GM21717 (cell line): ENCODE data around the gene ZNF652.
A peak's percentile ranks its signal among the peaks of the same experiment; 100 is the strongest.
"Not testable (repeated sequence)": the region's sequence is repeated elsewhere in the genome, so short reads cannot be mapped to it uniquely, and the experiment has no call there.

ENCODE experiments used
- ATAC-seq: cut with Tn5 transposase; IDR thresholded peaks from one replicate; pipeline ENCODE4 v1.9.1; 2021; ENCODE audit warnings: mild to moderate bottlenecking, moderate library complexity; ENCODE audit not compliant: unreplicated experiment

The ZNF652 gene

DNA sequence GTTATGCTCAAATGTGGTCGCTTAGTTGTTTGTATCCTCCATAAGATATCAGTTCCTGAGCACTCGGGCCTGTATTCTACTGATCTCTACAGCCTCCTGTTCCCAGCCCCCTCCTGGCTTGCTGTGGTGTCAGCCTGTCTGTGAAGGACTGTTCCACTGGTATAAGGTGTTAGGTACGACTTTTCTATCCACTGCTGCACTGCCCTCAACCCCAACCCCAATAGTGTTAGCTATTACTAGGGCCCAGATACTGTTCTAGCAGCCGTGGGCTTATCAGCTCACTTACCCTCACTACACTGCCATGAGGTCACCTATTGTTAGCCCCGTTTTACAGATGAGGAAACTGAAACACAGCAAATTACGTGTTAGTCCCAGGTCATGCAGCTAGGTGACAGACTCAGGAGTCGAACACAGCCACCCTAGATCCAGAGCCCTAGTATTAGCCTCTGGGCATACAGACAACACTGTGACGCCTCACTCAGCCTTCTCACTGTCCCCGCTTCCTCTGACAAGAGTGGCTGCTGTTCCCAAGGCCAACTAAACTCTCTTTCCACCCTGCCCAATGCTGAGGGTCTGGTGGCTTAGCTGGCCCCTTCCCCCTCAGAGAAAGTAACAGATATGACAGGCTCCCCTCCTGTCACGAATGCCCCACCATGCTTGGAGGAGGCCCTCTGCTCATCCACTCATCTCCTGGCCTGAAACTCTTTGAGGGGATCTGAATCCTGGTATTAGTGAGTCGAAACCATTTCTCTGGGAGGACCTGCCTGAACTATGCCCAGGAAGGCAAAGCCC, 25.6 kb upstream of the ZNF652 start:
- no peak for ATAC-seq

DNA sequence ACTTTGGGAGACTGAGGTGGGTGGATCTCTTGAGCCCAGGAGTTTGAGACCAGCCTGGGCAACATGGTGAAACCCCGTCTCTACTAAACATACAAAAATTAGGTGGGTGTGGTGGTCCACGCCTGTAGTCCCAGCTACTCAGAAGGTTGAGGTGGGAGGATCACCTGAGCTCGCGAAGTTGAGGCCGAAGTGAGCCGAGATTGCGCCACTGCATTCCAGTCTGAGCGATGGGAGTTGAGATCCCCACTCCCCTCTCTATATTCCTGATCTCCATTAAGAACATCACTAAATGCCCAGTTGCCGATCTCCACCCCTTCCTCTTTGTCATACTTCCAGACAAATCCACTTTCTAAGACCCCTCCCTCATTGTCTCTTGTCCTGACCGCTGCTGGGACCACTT, 24.3 kb upstream of the ZNF652 start:
- no peak for ATAC-seq

DNA sequence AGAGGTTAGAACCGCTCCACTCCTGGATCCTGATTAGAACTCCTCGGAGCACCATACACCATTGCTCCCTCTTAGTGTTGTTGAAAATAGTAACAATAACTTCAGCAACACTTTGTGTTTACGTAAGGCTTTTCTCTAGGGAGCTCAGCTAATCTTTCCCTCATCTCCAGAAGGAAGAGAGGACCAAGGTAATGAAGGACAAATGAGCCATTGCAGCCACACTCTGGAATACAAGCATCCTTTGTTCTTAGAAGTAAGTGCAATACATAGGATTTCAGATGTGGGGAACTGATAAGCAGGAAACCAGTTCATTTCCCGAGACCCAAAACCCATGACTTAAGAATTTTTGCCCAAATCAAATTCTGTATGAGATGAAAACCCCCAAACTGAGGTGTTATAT, 22.9 kb upstream of the ZNF652 start:
- no peak for ATAC-seq

DNA sequence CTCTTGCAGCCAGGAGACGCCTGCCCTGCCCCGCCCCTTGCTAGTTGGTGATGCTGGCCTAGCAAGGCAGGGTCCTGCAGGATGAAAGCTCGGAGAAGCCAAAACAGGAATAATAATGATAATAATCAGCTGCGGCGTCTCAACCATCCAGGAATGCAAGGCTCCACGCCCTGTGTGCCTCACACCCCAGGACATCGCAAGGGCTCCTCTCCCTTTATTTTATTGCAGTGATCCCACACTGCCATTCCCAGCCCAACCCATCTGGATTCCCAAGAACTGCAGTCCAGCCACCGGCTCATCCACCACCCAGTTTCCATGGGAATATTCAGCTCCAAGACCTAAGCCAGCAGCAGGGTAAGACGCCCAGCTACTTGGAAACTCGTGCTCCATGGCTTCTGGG, 21.0 kb upstream of the ZNF652 start:
- ATAC-seq: no peak

DNA sequence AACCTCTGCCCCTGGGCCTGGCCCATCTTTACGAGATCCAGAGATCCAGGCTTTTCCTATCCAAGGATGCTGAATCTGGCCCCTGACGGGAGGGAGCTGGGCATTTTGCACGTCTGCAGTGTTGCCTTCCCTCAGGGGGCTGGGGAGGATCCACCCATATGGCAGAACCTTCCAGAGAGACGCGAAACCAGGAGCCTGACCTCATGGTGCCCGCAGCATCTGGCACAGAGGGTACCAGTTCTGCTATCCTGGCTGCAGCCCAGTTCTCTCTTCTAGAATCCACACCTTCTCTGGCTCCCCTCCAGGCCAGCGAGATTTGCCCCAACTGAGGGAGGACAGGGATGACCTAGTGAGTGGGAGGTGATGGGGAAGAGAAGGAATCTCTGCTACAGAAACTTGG, 20.5 kb upstream of the ZNF652 start:
- ATAC-seq: no peak

DNA sequence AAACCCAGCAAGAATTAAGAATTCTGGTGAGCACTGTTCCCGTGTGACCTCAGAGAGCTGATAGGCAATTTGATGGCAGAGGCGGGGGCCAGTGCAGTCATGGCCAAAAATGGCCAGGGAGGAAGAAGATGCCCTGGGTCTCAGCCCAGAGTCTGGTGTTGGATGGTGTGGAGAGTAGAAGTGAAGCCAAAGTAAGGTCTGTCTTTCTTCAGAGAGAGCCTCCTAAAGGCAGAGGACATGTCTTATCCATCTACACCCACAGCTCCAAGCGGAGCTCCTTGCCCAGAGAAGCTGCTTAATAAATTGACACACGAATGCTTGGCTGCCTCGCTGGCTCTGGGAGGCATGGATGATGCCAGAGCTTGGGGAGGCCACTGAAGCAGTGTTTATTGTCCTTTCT, 19.7 kb upstream of the ZNF652 start:
- no peak for ATAC-seq

DNA sequence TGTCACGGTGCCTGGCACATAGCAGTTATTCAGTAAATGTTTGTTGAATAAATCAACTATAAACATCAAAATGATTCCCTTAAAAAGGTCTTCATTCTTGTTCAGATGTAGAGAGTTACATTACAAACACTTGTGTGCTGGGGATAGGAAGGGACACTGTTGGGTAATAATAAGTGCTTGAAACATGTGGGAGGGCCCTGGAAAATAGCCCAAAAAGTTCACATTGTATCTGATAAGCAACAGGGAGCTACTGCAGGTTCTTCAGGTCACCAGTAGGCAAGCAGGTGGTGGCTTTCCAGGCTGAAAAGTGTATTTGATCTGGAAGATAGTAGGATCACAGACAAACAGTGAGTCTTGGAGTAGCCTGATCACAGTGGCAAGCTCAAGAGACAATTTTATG, 19.0 kb upstream of the ZNF652 start:
- ATAC-seq: no peak

DNA sequence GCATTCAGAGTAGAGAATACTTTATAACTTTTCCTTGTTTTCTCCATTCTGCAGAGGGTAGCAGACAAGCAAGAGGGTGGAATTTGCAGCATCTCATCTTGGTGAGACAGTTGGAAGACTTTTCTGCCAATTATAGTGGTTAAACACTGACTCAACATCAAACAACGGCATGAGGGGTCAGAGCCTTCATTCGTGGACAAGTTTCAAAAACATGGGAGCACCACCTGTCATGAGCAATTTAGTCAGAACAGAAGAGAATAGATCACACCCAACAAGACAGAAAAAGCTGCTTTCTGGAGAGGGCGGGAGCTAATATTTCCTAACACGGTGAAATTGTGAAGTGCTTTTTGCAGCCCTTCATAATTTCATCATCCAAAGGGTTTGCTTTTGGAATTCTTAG, 17.9 kb upstream of the ZNF652 start:
- ATAC-seq: no peak

DNA sequence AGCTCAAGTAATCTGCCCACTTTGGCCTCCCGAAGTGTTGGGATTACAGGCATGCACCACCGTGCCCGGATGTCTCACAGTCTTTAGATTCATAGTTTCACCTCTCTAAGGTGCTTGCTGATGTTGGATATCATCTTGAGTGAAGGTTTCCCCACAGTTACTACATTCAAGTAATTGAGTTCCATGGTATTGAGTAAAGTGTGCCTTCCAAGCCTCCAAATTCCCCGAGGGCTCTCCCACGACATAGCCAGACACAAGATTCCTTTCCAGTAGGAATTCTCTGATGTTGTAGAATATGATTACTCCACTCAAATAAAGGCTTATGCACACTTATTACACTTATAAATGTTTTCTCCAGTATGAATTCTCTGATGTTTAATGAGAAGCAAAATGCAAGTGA, 16.3 kb upstream of the ZNF652 start:
- ATAC-seq: no peak

DNA sequence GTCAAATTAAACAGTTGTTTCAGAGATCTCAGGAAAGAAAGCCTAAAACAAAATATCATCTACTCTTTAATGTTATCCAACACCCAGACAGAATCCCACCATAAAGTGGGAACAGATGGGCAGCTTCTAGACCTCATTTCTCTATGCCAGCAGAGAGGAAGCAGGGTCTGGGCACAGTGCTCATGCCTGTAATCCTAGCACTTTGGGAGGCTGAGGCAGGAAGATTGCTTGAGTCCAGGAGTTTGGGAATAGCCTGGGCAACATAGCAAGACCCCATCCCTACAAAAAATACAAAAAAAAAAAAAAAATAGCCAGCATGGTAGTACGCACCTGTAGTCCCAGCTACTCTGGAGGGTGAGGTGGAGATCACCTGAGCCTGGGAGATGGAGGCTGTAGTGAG, 13.5 kb upstream of the ZNF652 start:
- ATAC-seq: no peak

DNA sequence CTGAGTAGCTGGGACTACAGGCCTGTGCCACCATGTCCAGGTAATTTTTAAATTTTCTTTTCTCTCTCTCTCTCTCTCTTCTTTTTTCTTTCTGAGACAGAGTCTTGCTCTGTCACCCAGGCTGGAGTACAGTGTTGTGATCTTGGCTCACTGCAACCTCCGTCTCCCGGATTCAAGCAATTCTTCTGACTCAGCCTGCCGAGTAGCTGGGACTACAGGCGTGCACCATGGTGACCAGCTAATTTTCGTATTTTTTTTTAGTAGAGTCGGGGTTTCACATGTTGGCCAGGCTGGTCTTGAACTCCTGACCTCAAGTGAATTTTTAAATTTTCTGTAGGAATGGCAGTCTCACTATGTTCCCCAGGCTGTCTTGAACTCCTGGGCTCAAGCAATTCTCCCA, 11.1 kb upstream of the ZNF652 start:
- ATAC-seq: no peak

DNA sequence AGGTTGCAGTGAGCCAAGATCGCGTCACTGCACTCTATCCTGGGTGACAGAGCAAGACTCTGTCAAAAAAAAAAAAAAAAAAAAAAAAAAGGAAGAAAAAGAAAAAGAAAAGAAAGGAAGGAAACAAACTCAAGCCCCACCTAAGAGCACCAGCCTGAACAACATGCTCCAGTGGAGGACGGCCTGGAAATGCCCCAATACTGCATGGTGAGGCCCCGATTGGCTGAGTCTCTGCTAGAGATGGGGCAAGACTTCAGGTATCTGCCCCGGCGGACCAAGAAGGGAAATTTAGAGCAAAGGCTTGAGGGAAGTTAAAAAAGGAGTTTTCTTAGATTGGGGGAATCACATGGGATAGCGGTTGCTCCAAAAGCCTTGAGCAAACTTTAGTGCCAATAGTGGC, 10.4 kb upstream of the ZNF652 start:
- ATAC-seq: no peak

DNA sequence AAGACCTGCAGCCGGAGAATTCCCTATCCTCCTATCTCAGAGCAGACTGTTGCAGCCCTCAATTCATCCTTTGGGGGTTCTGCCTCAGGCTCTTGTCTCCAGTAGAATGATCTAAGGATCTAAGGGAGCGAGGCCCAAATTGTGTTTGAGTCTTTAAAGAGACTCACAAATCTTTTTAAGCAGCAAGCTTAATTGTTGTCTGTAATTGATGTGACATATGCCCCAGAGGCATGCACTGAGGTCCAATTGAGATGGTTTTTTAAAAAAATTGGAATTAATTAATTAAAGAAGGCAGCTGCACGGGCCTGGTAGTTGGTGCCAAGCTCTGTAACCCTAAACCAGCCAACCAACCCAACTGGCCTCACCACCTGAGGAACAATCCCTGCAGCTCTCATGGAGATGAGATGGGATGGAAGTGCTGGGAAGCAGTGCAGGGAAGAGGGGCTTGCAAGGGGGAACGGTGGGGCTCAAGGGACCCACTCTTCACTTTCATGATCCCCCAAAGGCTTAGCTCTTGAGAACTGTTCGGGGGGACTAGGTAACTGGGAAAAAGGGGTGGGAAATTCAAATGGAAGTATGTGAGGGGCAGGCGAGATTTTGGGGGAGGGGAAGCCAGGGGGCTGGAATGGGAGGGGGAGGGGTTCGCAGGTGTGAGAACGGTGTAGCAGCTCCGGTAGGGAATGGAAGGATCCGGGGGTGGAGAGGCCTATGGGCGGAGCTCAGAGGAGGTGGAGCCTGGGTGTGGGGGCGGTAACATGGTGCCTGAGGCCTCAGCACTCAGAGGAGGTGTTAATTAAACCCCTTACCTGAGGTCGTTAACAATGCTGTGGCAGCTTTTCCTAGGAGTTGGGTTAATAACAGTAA, 9.2 kb upstream of the ZNF652 start:
- no peak for ATAC-seq

DNA sequence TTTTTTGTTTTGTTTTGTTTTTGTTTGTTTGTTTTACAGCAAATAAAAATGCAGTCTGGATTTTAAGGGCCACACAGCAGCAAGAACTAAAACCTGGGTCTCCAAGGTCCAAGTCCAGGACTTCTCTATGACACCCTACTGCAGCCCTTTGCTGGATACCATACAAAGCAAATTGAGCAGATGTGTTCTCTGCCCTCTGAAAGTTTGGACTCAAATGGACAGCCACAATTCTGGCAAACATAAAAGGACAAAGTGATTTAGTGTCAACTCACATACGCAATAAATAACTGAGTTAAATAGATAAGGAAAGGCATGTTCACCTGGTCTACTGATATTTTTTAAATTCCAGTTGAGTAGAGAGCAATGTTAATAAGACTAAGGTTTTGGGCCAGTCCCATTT, 7.7 kb upstream of the ZNF652 start:
- no peak for ATAC-seq

DNA sequence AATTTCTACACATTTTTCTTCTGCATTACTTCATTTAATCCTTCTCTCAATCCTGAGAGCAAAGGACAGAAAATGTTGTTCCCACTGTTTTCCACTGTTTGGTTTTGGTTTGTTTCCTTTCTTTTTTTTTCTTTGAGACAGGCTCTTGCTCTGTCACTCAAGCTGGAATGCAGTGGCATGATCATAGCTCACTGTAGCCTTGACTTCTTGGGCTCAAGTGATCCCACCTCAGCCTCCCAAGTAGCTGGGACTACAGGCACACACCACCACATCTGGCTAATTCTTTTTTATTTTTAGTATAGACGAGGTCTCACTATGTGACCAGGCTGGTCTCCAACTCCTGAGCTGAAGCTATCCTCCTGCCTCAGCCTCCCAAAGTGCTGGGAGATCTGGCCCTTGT, 7.0 kb upstream of the ZNF652 start:
- no peak for ATAC-seq

DNA sequence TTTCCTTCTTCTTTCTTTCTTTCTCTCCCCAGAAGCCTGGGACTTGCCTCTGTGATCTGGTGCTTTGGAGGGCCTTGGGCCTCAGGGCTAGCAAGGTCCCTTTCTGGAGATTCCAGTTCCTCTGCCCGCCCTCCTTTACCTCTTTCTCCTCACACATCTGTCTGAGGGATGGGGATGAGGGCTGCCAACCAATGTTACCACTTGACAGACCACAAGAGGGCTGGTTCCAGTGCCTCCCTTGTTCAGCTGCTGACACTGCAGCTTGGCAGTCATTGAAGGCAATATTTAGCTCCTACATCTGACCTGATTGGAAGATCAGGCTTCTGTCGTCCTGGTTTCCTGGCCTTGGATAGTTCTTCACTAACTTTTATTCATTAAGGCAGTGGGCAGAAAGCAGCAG, 3.6 kb upstream of the ZNF652 start:
- no peak for ATAC-seq

DNA sequence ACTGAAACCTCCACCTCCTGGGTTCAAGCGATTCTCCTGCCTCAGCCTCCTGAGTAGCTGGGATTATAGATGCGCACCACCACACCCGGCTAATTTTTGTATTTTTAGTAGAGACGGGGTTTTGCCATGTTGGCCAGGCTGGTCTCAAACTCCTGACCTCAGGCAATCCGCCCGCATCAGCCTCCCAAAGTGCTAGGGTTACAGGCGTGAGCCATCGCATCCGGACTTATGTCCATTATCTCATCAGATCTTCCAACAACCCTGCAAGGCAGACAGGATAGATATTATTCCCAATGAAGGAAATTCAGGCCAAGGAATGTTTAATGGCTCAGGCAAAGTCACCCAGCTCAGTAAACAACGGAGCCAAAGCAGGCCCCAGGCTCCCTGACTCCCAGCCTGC, 3.1 kb upstream of the ZNF652 start:
- ATAC-seq: not testable (repeated sequence)

DNA sequence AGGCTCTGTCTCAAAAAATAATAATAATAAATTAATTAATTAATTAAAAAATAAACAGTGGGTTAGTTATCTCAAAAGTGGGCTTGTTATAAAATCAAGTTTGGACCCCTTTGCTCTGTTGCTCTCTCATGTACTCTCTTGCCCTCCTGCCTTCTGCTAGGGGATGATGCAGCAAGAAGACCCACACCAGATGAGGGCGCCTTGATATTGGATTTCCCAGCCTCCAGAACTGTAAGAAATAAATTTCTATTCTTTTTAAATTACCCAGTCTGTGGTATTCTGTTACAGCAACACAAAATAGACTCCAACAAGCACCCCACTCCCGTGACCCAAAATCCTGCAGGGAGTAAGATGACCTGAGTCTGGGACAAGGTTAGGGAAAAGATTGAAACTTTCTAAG, 2.1 kb upstream of the ZNF652 start:
- no peak for ATAC-seq

DNA sequence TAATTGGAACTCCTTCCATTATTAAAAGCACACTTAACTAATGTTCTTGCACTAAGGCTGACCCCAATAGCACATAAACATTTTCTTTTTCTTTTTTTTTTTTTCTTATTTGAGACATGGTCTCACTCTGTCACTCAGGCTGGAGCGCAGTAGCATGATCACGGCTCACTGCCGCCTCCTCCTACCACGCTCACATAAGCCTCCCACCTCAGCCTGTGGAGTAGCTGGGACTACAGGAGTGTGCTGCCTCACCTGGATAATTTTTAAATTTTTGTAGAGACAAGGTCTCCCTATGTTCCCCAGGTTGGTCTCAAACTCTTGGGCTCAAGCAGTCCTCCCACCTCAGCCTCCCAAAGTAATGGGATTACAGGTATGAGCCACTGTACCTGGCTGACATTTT, 1.2 kb upstream of the ZNF652 start:
- no peak for ATAC-seq

DNA sequence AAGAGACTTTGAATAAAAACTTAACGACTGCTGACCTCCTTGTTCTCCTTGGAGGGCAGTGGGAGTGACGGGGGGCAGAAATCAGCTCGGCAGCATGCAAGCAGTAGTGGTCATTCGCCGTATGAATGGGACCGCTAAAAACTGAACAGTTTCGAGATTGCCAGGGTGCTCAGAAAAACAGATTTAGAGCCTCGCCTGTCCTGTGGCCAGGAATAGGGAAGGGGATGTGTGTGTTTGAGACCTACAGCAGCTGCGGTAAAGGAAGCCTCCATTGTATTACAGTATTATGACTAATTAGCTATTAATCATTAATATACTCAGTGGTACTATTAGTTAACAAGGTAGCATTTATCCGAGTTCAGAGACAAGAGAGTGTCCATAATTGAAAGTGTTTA, 670 bp upstream of the ZNF652 start:
- no peak for ATAC-seq

DNA sequence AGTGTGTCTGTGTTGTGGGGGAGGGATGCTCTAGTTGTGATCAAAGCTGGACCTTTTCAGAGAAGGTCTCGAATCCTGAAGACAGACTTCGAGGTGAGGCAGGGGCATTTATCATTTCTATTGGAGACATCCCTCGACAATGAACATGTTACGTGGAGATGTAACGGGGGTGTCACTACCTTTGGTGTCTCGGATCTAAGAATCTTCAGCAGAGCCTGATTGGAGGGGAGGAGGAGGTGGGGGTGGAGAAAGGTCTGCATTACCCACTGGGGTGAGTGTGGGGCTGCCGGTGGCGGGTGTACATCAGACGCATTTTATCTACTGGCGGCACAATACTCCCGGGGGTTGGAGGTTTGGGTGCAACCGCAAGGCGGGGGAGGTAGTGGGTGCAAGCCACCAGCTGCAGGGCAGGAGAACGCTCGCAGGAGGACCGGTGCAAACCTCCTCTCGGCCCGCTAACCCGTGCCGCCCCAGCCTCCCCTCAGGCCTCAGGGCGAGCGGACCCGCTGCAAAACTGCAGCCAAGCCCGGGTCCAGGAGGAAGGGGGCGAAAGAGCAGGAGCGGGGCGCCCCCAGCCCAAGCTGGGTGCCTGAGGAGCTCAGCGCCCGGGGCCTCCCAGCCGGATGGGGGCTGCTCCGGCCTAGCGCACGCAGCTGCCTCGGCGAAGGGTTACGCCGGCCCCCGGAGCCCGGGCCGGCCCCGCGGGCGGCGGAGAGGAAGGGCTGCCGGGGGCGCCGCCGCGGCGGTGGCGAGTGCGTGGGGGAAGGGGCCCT, 735 bp downstream of the ZNF652 start:
- ATAC-seq: peak; percentile 11

DNA sequence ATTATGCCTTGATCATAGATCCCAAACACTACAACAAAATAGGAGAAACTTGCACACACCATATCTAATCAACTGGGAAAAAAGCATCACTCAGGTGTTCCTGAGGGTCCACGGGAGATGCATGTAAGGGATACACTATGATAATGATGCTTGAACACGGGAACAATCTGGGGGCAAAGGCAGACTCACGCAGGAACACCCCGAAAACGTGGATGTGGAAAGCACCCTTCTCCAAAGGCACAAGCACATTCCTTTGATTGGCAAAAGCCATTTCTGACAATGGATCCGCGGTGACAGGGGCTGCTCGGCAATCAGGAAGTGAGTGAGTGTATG, 1.3 kb downstream of the ZNF652 start:
- ATAC-seq: no peak
